ENCODE data around the gene GALNT7.

GALNT7 gene

GRCh38 chr4:173307778-173308177 lies 139.2 kb downstream of the GALNT7 start:
- TF ChIP-seq, protein P1, sequence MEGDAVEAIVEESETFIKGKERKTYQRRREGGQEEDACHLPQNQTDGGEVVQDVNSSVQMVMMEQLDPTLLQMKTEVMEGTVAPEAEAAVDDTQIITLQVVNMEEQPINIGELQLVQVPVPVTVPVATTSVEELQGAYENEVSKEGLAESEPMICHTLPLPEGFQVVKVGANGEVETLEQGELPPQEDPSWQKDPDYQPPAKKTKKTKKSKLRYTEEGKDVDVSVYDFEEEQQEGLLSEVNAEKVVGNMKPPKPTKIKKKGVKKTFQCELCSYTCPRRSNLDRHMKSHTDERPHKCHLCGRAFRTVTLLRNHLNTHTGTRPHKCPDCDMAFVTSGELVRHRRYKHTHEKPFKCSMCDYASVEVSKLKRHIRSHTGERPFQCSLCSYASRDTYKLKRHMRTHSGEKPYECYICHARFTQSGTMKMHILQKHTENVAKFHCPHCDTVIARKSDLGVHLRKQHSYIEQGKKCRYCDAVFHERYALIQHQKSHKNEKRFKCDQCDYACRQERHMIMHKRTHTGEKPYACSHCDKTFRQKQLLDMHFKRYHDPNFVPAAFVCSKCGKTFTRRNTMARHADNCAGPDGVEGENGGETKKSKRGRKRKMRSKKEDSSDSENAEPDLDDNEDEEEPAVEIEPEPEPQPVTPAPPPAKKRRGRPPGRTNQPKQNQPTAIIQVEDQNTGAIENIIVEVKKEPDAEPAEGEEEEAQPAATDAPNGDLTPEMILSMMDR (IDR thresholded peaks at IDR 0.05; ENCODE audit: low read depth, low read length), result no peak
- DNase-seq (ENCODE audit: low read depth in 2 of 2), result no peak
- H3K4me3 ChIP-seq (replicated peaks in 1 of 2; ENCODE audit: low read depth in 2 of 2, low read length in 2 of 2), result no peak overlapping the region

- no peak for DNase-seq (ENCODE audit: low read depth in 2 of 2)
- no peak overlapping the region for H3K4me3 ChIP-seq (replicated peaks in 1 of 2; ENCODE audit: low read depth in 2 of 2, low read length in 2 of 2)
- TF ChIP-seq, protein P1 (IDR thresholded peaks at IDR 0.05; ENCODE audit: low read depth, low read length), result no peak
Observed at GRCh38 chr4:173311368-173311767, 142.8 kb downstream of the GALNT7 start.

DNA sequence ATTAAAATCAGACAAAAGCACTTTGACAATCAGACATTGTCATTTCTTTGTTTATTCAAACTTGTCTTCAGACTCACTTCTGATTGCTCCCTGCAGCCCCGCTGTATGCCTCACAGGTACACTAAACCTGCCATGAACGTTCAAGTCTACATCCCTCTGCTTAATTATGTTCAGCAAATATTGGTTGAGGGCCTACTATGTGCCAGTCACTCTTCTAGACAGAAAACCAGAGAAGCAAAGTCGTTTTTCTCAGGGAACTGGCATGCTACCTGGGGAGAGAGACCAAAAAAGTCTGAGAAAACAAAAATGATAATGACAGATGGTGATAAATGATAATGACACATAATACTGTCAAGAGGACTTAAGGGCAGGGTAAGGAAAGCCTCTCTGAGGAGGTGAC lies 146.1 kb downstream of the GALNT7 start:
- TF ChIP-seq, protein P1 (IDR thresholded peaks at IDR 0.05; ENCODE audit: low read depth, low read length), result no peak
- DNase-seq (ENCODE audit: low read depth in 2 of 2), result no peak
- no peak overlapping the region for H3K4me3 ChIP-seq (replicated peaks in 1 of 2; ENCODE audit: low read depth in 2 of 2, low read length in 2 of 2)

DNA sequence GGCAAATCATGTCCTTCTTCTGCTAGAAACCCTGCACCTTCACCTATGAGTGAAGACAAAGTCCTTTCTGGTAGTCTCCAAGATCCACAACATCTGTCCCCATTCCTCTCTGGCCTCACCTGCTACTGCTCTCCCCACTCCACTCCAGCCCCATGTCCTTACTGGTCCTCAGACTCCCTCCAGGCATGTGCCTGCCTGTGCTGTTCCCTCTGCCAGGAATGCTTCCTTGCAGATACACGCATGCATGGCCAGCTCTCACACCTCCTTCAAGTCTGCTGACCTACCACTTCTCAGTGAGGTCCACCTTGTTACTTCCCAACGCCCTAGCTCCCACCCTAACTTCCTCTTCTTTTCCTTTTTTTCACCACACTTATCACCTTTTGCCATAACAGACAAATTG lies 147.4 kb downstream of the GALNT7 start:
- no peak for DNase-seq (ENCODE audit: low read depth in 2 of 2)
- no peak overlapping the region for H3K4me3 ChIP-seq (replicated peaks in 1 of 2; ENCODE audit: low read depth in 2 of 2, low read length in 2 of 2)
- TF ChIP-seq, protein P1 (IDR thresholded peaks at IDR 0.05; ENCODE audit: low read depth, low read length), result no peak

DNA sequence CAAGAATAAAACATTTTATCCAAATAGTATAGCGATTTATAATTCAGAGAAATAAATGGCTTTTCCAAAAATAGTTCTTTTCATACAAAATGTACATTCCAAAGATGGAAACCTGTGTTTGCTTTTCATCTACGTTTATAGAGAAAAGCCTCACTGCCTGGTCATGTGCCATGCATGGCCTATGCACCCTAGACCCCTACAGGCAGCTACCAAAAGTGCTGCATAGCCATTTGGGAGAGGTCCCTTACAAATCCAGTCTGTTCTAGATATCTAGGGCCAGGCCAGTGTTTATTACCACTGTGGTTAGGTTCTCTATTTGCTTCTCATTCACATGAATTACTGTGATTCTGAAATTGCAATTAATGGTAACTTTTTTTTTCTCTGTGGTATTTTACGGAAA lies 148.4 kb downstream of the GALNT7 start:
- no peak for DNase-seq (ENCODE audit: low read depth in 2 of 2)
- TF ChIP-seq, protein P1 (IDR thresholded peaks at IDR 0.05; ENCODE audit: low read depth, low read length), result peak; percentile 28
- no peak overlapping the region for H3K4me3 ChIP-seq (replicated peaks in 1 of 2; ENCODE audit: low read depth in 2 of 2, low read length in 2 of 2)

GRCh38 chr4:173318240-173318639 lies 149.6 kb downstream of the GALNT7 start:
- H3K4me3 ChIP-seq (replicated peaks in 1 of 2; ENCODE audit: low read depth in 2 of 2, low read length in 2 of 2), result no peak overlapping the region
- DNase-seq (ENCODE audit: low read depth in 2 of 2), result no peak
- TF ChIP-seq, protein P1 (IDR thresholded peaks at IDR 0.05; ENCODE audit: low read depth, low read length), result no peak

GRCh38 chr4:173318648-173319211 lies 150.1 kb downstream of the GALNT7 start:
- TF ChIP-seq, protein P1 (IDR thresholded peaks at IDR 0.05; ENCODE audit: low read depth, low read length), result no peak
- no peak overlapping the region for H3K4me3 ChIP-seq (replicated peaks in 1 of 2; ENCODE audit: low read depth in 2 of 2, low read length in 2 of 2)
- DNase-seq (ENCODE audit: low read depth in 2 of 2), result peak; percentile 75 to 78

Measured in cardiac fibroblast (primary cell).